Loucy (cell line): ENCODE measurements around the gene TFCP2L1.

Experiments used
- EZH2phosphoT487 ChIP-seq: fragments of 200-600 bp; IDR thresholded peaks from 2 replicates; pipeline ENCODE4 v1.6.1; 2018; ENCODE audit warnings: antibody characterized with exemption, mild to moderate bottlenecking, moderate library complexity, borderline replicate concordance
- TF ChIP-seq, protein P1 (sequence below): fragments of 200-600 bp; sonication (generic); conservative IDR thresholded peaks from 2 replicates; pipeline ENCODE4 v1.5.1; 2014; ENCODE audit warnings: mild to moderate bottlenecking, antibody characterized with exemption, low read length

DNA sequence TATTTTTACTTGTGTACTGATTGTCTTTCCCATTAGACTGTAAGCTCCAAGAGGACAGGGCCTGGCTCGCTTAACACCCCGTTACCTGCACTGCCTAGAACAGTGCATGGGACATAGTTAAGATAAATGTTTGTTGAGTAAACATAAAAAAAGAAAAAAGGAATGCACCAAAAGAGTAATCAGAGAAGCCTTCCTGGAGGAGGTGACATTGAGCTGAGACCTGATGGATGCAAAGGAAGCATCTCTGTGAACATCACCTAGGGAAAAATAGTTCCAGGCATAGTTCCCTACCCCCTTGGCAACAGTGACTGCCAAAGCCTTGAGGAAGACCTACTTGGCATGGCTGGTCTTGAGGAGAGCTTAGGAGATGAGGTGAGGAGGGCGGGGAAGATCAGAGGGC is 924 bp upstream of the TFCP2L1 start:
- TF ChIP-seq, protein P1, sequence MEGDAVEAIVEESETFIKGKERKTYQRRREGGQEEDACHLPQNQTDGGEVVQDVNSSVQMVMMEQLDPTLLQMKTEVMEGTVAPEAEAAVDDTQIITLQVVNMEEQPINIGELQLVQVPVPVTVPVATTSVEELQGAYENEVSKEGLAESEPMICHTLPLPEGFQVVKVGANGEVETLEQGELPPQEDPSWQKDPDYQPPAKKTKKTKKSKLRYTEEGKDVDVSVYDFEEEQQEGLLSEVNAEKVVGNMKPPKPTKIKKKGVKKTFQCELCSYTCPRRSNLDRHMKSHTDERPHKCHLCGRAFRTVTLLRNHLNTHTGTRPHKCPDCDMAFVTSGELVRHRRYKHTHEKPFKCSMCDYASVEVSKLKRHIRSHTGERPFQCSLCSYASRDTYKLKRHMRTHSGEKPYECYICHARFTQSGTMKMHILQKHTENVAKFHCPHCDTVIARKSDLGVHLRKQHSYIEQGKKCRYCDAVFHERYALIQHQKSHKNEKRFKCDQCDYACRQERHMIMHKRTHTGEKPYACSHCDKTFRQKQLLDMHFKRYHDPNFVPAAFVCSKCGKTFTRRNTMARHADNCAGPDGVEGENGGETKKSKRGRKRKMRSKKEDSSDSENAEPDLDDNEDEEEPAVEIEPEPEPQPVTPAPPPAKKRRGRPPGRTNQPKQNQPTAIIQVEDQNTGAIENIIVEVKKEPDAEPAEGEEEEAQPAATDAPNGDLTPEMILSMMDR, result no peak
- no peak for TF ChIP-seq EZH2phosphoT487
